H9 (cell line): Measurements from ENCODE around the gene NDUFAF4. TPM values are rescaled to one million over a fixed set of nuclear protein-coding genes. Genes with fewer than 3 reads are reported as not detected.

Experiments used
- DNase-seq: peaks from one replicate; pipeline ENCODE4 v3.0.0-alpha.2; 2017
- H2AFZ ChIP-seq: one replicate; pipeline ENCODE4 v1.6.1; 2013; ENCODE audit warnings: mild to moderate bottlenecking, low read length, control low read depth, moderate library complexity
- H2AK5ac ChIP-seq: 2 replicates; pipeline ENCODE4 v1.6.1; 2013; ENCODE audit warnings: low read length, control low read depth, mixed read lengths; ENCODE audit not compliant: insufficient read length
- H2BK120ac ChIP-seq: one replicate; pipeline ENCODE4 v1.6.1; 2013; ENCODE audit warnings: low read depth, mild to moderate bottlenecking, low read length, control low read depth, inconsistent platforms; ENCODE audit not compliant: poor library complexity, severe bottlenecking
- H2BK12ac ChIP-seq: 2 replicates; pipeline ENCODE4 v1.6.1; 2013; ENCODE audit warnings: low read length, control low read depth, mixed read lengths, low read depth; ENCODE audit not compliant: insufficient read length
- H2BK15ac ChIP-seq: 2 replicates; pipeline ENCODE4 v1.6.1; 2013; ENCODE audit warnings: low read depth, low read length, control low read depth
- H2BK20ac ChIP-seq: one replicate; pipeline ENCODE4 v1.6.1; 2013; ENCODE audit warnings: low read depth, mild to moderate bottlenecking, low read length, control low read depth, inconsistent platforms; ENCODE audit not compliant: poor library complexity, severe bottlenecking
- H2BK5ac ChIP-seq: 2 replicates; pipeline ENCODE4 v1.6.1; 2013; ENCODE audit warnings: low read length, control low read depth, mixed read lengths; ENCODE audit not compliant: insufficient read length
- H3K14ac ChIP-seq: 2 replicates; pipeline ENCODE4 v1.6.1; 2013; ENCODE audit warnings: low read length, control low read depth; ENCODE audit not compliant: insufficient read depth
- H3K18ac ChIP-seq: 2 replicates; pipeline ENCODE4 v1.6.1; 2013; ENCODE audit warnings: low read depth, mild to moderate bottlenecking, mixed read lengths, low read length, control low read depth; ENCODE audit not compliant: insufficient read length
- H3K23ac ChIP-seq: 2 replicates; pipeline ENCODE4 v1.6.1; 2013; ENCODE audit warnings: low read length, control low read depth, mixed read lengths, low read depth; ENCODE audit not compliant: insufficient read length
- H3K23me2 ChIP-seq: 2 replicates; pipeline ENCODE4 v1.6.1; 2013; ENCODE audit warnings: low read depth, mild to moderate bottlenecking, mixed read lengths, low read length, control low read depth; ENCODE audit not compliant: insufficient read length, poor library complexity, severe bottlenecking
- H3K27ac ChIP-seq: 2 replicates; pipeline ENCODE4 v1.5.1; 2013; ENCODE audit warnings: low read length, control low read depth, mixed read lengths, low read depth; ENCODE audit not compliant: insufficient read length
- H3K27me3 ChIP-seq: 2 replicates; pipeline ENCODE4 v1.6.1; 2013; ENCODE audit warnings: low read length, control low read depth, inconsistent platforms; ENCODE audit not compliant: insufficient read depth
- H3K4ac ChIP-seq: 2 replicates; pipeline ENCODE4 v1.6.1; 2013; ENCODE audit warnings: low read depth, mild to moderate bottlenecking, control low read depth, inconsistent platforms, low read length, moderate library complexity
- H3K4me1 ChIP-seq: 2 replicates; pipeline ENCODE4 v1.6.1; 2013; ENCODE audit warnings: low read length, control low read depth, inconsistent platforms; ENCODE audit not compliant: insufficient read depth
- H3K4me2 ChIP-seq: 2 replicates; pipeline ENCODE4 v1.6.1; 2013; ENCODE audit warnings: low read length, control low read depth, mixed read lengths; ENCODE audit not compliant: insufficient read length, insufficient read depth
- H3K56ac ChIP-seq: 2 replicates; pipeline ENCODE4 v1.6.1; 2013; ENCODE audit warnings: low read depth, mild to moderate bottlenecking, mixed read lengths, low read length, control low read depth; ENCODE audit not compliant: insufficient read length
- H3K79me1 ChIP-seq: 2 replicates; pipeline ENCODE4 v1.6.1; 2013; ENCODE audit warnings: low read depth, mild to moderate bottlenecking, moderate library complexity, low read length, control low read depth, inconsistent platforms; ENCODE audit not compliant: insufficient read depth, poor library complexity, severe bottlenecking
- H3K79me2 ChIP-seq: 2 replicates; pipeline ENCODE4 v1.6.1; 2013; ENCODE audit warnings: low read length, control low read depth, inconsistent platforms; ENCODE audit not compliant: insufficient read depth
- H3K9ac ChIP-seq: 2 replicates; pipeline ENCODE4 v1.6.1; 2013; ENCODE audit warnings: low read length, control low read depth, mixed read lengths; ENCODE audit not compliant: insufficient read length; ENCODE audit errors: extremely low read depth
- H3K9me3 ChIP-seq: one replicate; pipeline ENCODE4 v1.6.1; 2013; ENCODE audit warnings: low read depth, low read length, inconsistent platforms; ENCODE audit not compliant: control insufficient read depth
- H3T11ph ChIP-seq: one replicate; pipeline ENCODE4 v1.6.1; 2013; ENCODE audit warnings: mild to moderate bottlenecking, low read length, control low read depth, inconsistent platforms
- H4K20me1 ChIP-seq: one replicate; pipeline ENCODE4 v1.6.1; 2013; ENCODE audit not compliant: control insufficient read depth, insufficient read length, insufficient read depth
- H4K5ac ChIP-seq: 2 replicates; pipeline ENCODE4 v1.6.1; 2013; ENCODE audit warnings: low read depth, mild to moderate bottlenecking, mixed read lengths, low read length, control low read depth; ENCODE audit not compliant: insufficient read length
- H4K8ac ChIP-seq: replicated peaks from 2 replicates; pipeline ENCODE4 v1.6.1; 2013; ENCODE audit warnings: low read length, control low read depth, mixed read lengths, low read depth; ENCODE audit not compliant: insufficient read length
- H4K91ac ChIP-seq: 2 replicates; pipeline ENCODE4 v1.6.1; 2013; ENCODE audit warnings: low read depth, mild to moderate bottlenecking, moderate library complexity, mixed read lengths, low read length, control low read depth; ENCODE audit not compliant: insufficient read length
- H3K27ac Mint-ChIP-seq, 3 experiments: 2 replicates in 2 of 3; 3 replicates in 1 of 3; pipeline ENCODE4 v1.8.0; 2020 to 2021; ENCODE audit warnings: mixed read lengths in 3 of 3, mild to moderate bottlenecking in 1 of 3, moderate library complexity in 1 of 3
- H3K27me3 Mint-ChIP-seq: 2 replicates; pipeline ENCODE4 v1.8.0; 2021; ENCODE audit warnings: low read depth, mild to moderate bottlenecking, moderate library complexity, mixed read lengths
- H3K36me3 Mint-ChIP-seq, 3 experiments: 2 replicates in 2 of 3; 3 replicates in 1 of 3; pipeline ENCODE4 v1.8.0; 2020 to 2021; ENCODE audit warnings: low read depth in 3 of 3, mixed read lengths in 3 of 3; ENCODE audit not compliant: insufficient read depth in 1 of 3
- H3K4me1 Mint-ChIP-seq, 2 experiments: 2 replicates each; pipeline ENCODE4 v1.8.0; 2020; ENCODE audit warnings: mixed read lengths in 2 of 2
- H3K4me3 Mint-ChIP-seq, 2 experiments: 2 replicates in 1 of 2; 3 replicates in 1 of 2; pipeline ENCODE4 v1.8.0; 2020 to 2021; ENCODE audit warnings: mild to moderate bottlenecking in 2 of 2, mixed read lengths in 2 of 2, moderate library complexity in 1 of 2
- H3K9me3 Mint-ChIP-seq, 2 experiments: 2 replicates in 1 of 2; 3 replicates in 1 of 2; pipeline ENCODE4 v1.8.0; 2020; ENCODE audit warnings: mild to moderate bottlenecking in 2 of 2, mixed read lengths in 2 of 2, moderate library complexity in 1 of 2
- CTCF ChIP-seq: fragments of 200-600 bp; sonication (generic); conservative IDR thresholded peaks from 3 replicates; pipeline ENCODE4 v1.8.0; 2021; ENCODE audit warnings: antibody characterized with exemption, mild to moderate bottlenecking
- WGBS: extraction: QIAGEN DNeasy Blood & Tissue Kit; methylation state at CpG from one replicate; pipeline ENCODE4 v1.1.7; 2013; ENCODE audit warnings: missing lambda C conversion rate, low lambda C conversion rate, mixed read lengths; ENCODE audit not compliant: insufficient read length; ENCODE audit errors: extremely low coverage; 5-methylcytosine and 5-hydroxymethylcytosine counted together
- total RNA-seq: library from RNA; stranded (reverse); gene quantifications from 2 replicates; pipeline ENCODE4 v1.2.1, GENCODE V29; 2021

NDUFAF4 gene
- total RNA-seq, 1 experiment from 2014 or later: 86.6 TPM

- Histone ChIP-seq H3K23ac (no peak overlapping the region), H2BK120ac (no peak overlapping the region), H3K14ac (no peak overlapping the region), H3K4me2 (no peak overlapping the region), H2AFZ (no peak overlapping the region), H3K18ac (no peak overlapping the region), H3T11ph (no peak overlapping the region), H3K56ac (no peak overlapping the region), H4K5ac (no peak overlapping the region), H2AK5ac (no peak overlapping the region), H3K79me2 (no peaks in the 10 kb centered on the region), H2BK5ac (no peak overlapping the region), H3K9me3 (no peaks in the 10 kb centered on the region), H4K91ac (no peak overlapping the region), H3K23me2 (no peaks in the 10 kb centered on the region), H4K20me1 (no peaks in the 10 kb centered on the region), H3K27ac (no peak overlapping the region), H3K9ac (no peak overlapping the region), H3K27me3 (no peaks in the 10 kb centered on the region), H3K79me1 (no peaks in the 10 kb centered on the region), H3K4me1 (no peaks in the 10 kb centered on the region), H4K8ac (no peak overlapping the region), H2BK12ac (no peak overlapping the region), H2BK15ac (no peak overlapping the region), H3K4ac (no peak overlapping the region), H2BK20ac (no peak overlapping the region)
- Mint-ChIP-seq H3K27ac (no peak overlapping the region), H3K36me3 (no peaks in the 10 kb centered on the region), H3K4me3 (no peak overlapping the region), H3K4me1 (peaks cover 4% of the 10 kb centered on the region in 2 experiments; a peak in 2 of 4 replicates), H3K9me3 (no peaks in the 10 kb centered on the region), H3K27me3 (peaks cover 3% of the 10 kb centered on the region)
- WGBS: no CpG with 5 or more reads among the region's 2 CpGs
- no peak for TF ChIP-seq CTCF
- DNase-seq: no peak
Measured at GRCh38 chr6:96907498-96907897, 9.8 kb upstream of the NDUFAF4 start.
